Endothelial cell of umbilical vein (primary cell): Measurements from ENCODE around the gene MAP2K7.

Experiments used
- EZH2 ChIP-seq: IDR thresholded peaks from 2 replicates; pipeline ENCODE4 v1.6.1; 2012; ENCODE audit warnings: borderline replicate concordance, low read depth, mild to moderate bottlenecking, moderate library complexity, low read length, inconsistent platforms; ENCODE audit not compliant: severe bottlenecking
- FOS ChIP-seq: IDR thresholded peaks from 2 replicates; pipeline ENCODE4 v1.6.1; 2011; ENCODE audit warnings: mild to moderate bottlenecking, low read length, moderate library complexity, borderline replicate concordance; ENCODE audit not compliant: insufficient read depth
- POLR2A ChIP-seq: IDR thresholded peaks from 2 replicates; pipeline ENCODE4 v1.6.1; 2012; ENCODE audit warnings: low read depth, mild to moderate bottlenecking, control low read depth, low read length
- POLR2AphosphoS5 ChIP-seq: IDR thresholded peaks from 2 replicates; pipeline ENCODE4 v1.6.1; 2012; ENCODE audit warnings: low read depth, mild to moderate bottlenecking, control low read depth, low read length, moderate library complexity; ENCODE audit not compliant: insufficient read depth
- TF ChIP-seq, protein P1 (sequence below), 2 donors: IDR thresholded peaks; 1 replicate in 1 of 2; 2 replicates in 1 of 2; pipeline ENCODE4 v1.5.1; 2011; ENCODE audit warnings: low read length in 2 of 2, mild to moderate bottlenecking in 2 of 2, moderate library complexity in 2 of 2, control low read depth in 1 of 2, inconsistent platforms in 1 of 2, low read depth in 1 of 2; ENCODE audit not compliant: insufficient read depth in 1 of 2; ENCODE audit errors: extremely low read depth in 1 of 2
- TF ChIP-seq, protein P2 (sequence below): IDR thresholded peaks from 2 replicates; pipeline ENCODE4 v1.6.1; 2011; ENCODE audit not compliant: insufficient read depth, insufficient read length

DNA sequence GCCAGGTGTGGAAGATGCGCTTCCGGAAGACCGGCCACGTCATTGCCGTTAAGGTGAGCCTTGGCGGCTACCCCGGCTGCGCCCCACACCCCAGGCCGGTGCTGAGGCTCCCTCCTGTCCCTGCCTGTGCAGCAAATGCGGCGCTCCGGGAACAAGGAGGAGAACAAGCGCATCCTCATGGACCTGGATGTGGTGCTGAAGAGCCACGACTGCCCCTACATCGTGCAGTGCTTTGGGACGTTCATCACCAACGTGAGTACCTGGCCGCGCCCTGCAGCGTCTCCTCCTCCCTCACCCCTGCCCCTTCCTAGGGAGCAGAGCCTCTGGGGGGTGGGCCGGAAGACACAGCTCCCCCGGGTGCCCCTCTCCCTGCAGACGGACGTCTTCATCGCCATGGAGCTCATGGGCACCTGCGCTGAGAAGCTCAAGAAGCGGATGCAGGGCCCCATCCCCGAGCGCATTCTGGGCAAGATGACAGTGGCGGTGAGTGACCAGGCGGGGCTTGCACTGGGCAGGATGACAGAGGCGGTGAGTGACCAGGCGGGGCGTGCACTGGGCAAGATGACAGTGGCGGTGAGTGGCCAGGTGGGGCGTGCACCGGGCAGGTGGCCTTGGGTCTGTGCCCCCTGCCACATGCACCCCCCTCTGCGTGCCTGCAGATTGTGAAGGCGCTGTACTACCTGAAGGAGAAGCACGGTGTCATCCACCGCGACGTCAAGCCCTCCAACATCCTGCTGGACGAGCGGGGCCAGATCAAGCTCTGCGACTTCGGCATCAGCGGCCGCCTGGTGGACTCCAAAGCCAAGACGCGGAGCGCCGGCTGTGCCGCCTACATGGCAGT is 6.9 kb downstream of the MAP2K7 start:
- TF ChIP-seq POLR2AphosphoS5 (no peak), POLR2A (no peak), EZH2 (no peak), FOS (no peak)
- TF ChIP-seq, protein P1, sequence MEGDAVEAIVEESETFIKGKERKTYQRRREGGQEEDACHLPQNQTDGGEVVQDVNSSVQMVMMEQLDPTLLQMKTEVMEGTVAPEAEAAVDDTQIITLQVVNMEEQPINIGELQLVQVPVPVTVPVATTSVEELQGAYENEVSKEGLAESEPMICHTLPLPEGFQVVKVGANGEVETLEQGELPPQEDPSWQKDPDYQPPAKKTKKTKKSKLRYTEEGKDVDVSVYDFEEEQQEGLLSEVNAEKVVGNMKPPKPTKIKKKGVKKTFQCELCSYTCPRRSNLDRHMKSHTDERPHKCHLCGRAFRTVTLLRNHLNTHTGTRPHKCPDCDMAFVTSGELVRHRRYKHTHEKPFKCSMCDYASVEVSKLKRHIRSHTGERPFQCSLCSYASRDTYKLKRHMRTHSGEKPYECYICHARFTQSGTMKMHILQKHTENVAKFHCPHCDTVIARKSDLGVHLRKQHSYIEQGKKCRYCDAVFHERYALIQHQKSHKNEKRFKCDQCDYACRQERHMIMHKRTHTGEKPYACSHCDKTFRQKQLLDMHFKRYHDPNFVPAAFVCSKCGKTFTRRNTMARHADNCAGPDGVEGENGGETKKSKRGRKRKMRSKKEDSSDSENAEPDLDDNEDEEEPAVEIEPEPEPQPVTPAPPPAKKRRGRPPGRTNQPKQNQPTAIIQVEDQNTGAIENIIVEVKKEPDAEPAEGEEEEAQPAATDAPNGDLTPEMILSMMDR (IDR thresholded peaks at IDR 0.05; ENCODE audit: extremely low read depth in 1 of 2, insufficient read depth in 1 of 2, low read depth in 1 of 2, low read length in 2 of 2), result no peak
- TF ChIP-seq, protein P2, sequence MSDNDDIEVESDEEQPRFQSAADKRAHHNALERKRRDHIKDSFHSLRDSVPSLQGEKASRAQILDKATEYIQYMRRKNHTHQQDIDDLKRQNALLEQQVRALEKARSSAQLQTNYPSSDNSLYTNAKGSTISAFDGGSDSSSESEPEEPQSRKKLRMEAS, result no peak
